NCI-H748 treated with DMSO at 0.1 percent for 48 hours (cell line): Measurements from ENCODE around the gene TSPAN4.

Experiments
- DNase-seq: peaks from one replicate; lab custom pipeline; 2025; lab: John Stamatoyannopoulos, UW

Gene TSPAN4

GRCh38 chr11:804599-804964 is 38.1 kb upstream of the TSPAN4 start:
- DNase-seq: no peak

- no peak for DNase-seq
Observed at GRCh38 chr11:808427-809286, 34.0 kb upstream of the TSPAN4 start.

- DNase-seq: peak; percentile 88
Observed at GRCh38 chr11:809287-810039, 33.2 kb upstream of the TSPAN4 start, which contains the start of gene RPLP2. RPLP2 (plus strand) TSS chr11:809967; CDS start chr11:810235, 268 bp downstream.

- no peak for DNase-seq
Observed at GRCh38 chr11:810040-810567, 32.5 kb upstream of the TSPAN4 start.

- DNase-seq: no peak
Observed at GRCh38 chr11:811446-812245, 31.0 kb upstream of the TSPAN4 start.

- no peak for DNase-seq
Observed at GRCh38 chr11:812390-812789, 30.3 kb upstream of the TSPAN4 start.

- no peak for DNase-seq
Observed at GRCh38 chr11:813072-813455, 29.6 kb upstream of the TSPAN4 start.

GRCh38 chr11:813456-814096 is 29.1 kb upstream of the TSPAN4 start:
- DNase-seq: no peak

- no peak for DNase-seq
Observed at GRCh38 chr11:815675-816432, 26.8 kb upstream of the TSPAN4 start.

- DNase-seq: no peak
Observed at GRCh38 chr11:816433-816779, 26.2 kb upstream of the TSPAN4 start.

- no peak for DNase-seq
Observed at GRCh38 chr11:818396-819128, 24.1 kb upstream of the TSPAN4 start, which contains the start of gene PNPLA2. PNPLA2 (plus strand) TSS chr11:818914; CDS start chr11:819719, 805 bp downstream.

GRCh38 chr11:819129-819931 is 23.3 kb upstream of the TSPAN4 start:
- DNase-seq: peak; percentile 64

GRCh38 chr11:819943-820649 is 22.6 kb upstream of the TSPAN4 start:
- DNase-seq: peak; percentile 30

GRCh38 chr11:820655-821511 is 21.8 kb upstream of the TSPAN4 start:
- DNase-seq: no peak

- no peak for DNase-seq
Observed at GRCh38 chr11:821512-822371, 20.9 kb upstream of the TSPAN4 start.

GRCh38 chr11:823441-824291 is 19.0 kb upstream of the TSPAN4 start:
- no peak for DNase-seq
